ENCODE measurements around the gene TMEM108.

- TF ChIP-seq CTCF (IDR thresholded peaks at IDR 0.05 in 2 of 3, conservative IDR thresholded peaks at IDR 0.05 in 1 of 3; ENCODE audit: borderline replicate concordance in 1 of 3, insufficient read depth in 1 of 3, low read depth in 2 of 3, low read length in 2 of 3): no peak
- TF ChIP-seq TCF7L2 (IDR thresholded peaks at IDR 0.05; ENCODE audit: borderline replicate concordance, extremely low read depth, insufficient read depth, insufficient read length): no peak
- no peak for TF ChIP-seq POLR2AphosphoS5 (IDR thresholded peaks at IDR 0.05; ENCODE audit: low read depth, low read length)
- TF ChIP-seq EZH2 (IDR thresholded peaks at IDR 0.05): no peak
- TF ChIP-seq JUND (IDR thresholded peaks at IDR 0.05): no peak
- no peak for TF ChIP-seq MAX (IDR thresholded peaks at IDR 0.05)
These were observed 345.6 kb downstream of the TMEM108 start for GRCh38 chr3:133383741-133384140.
